NCI-H226 (cell line): ENCODE data around the gene GAB2.

Experiments used
- DNase-seq: peaks from one replicate; pipeline ENCODE4 v3.0.0-alpha.2; 2015

GAB2 gene

GRCh38 chr11:78270971-78271370 is 146.6 kb downstream of the GAB2 start:
- DNase-seq = no peak

GRCh38 chr11:78269806-78270205 is 147.8 kb downstream of the GAB2 start:
- no peak for DNase-seq

DNA sequence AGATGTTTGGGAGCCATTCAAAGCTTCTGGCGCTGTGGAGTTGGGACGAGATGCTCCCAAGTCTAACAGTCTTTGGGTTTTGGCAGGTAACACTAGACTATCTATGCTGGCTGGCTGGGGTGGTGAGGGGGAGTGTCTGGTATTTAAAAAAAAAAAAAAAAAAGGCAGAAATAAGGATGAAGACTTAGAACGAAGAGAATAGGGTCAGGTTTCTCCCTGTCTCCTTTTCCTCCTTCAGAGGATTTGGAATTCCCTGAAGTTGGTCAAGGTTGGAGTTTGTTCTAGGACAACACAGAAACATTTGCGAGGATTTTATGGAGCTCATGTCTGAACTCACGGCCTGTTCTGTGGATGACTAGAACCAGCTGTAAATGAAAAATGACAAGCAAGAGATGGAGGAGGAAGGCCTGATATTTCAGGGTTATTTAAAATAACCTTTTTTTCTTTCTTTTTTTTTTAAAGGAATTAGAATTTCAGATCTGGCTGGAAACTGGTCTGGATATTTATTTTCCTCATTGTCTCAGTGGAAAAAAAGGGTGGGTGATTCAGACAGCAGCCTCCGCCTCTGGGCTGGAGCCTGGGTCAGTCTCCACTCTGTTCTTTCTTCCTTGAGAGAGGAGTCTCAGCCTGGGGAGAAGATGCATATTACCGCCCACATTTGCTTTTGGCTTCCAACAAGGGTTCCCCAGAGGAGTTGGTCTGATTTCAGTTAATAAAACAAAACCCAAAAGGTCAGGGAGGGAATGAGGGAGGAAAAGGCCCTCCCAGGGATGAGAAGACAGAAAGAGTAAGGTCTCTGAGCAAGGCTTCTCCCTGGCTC is 148.8 kb downstream of the GAB2 start:
- no peak for DNase-seq

DNA sequence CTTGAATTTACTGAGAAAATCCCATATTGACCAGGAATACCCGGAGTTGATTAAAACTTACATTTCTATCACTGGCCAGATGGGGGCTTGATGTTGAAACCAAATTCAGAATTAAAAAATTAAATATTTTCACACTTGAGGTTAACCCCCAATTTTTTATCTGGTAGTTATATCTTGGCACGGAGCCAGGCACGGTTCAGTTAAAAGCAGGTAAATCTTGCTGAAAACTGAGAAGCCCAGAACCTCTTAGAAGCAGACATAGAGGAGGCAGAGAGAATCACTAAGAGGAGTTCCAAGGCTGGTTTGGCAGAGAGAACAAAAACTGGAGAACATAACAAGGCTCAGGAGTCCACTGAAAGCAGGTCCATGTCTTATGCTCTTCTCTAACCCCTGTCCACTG is 151.2 kb downstream of the GAB2 start:
- DNase-seq = no peak

GRCh38 chr11:78265326-78265725 is 152.3 kb downstream of the GAB2 start:
- no peak for DNase-seq

- no peak for DNase-seq
Measured at GRCh38 chr11:78262691-78263090, 154.9 kb downstream of the GAB2 start.

DNA sequence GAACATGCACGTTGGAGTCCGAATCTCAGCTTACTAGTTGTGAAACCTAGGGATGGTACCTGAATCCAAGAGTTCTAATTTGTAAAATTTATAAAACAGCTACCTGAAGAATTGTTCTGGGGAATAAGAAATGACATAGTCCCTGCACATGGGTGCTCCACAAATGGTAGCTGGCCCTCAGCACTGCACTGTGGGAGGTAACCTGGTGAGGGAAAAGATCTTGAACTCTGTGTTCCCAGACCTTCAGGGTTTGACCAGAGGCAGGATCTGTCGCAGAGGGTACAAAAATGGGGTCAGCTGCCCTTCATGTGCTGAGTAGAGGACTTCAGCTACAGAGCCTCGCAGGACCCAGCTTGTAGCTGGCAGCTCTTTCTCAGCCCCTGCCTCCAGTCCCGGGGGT is 155.4 kb downstream of the GAB2 start:
- no peak for DNase-seq

- no peak for DNase-seq
Measured at GRCh38 chr11:78261828-78262227, 155.8 kb downstream of the GAB2 start.

DNA sequence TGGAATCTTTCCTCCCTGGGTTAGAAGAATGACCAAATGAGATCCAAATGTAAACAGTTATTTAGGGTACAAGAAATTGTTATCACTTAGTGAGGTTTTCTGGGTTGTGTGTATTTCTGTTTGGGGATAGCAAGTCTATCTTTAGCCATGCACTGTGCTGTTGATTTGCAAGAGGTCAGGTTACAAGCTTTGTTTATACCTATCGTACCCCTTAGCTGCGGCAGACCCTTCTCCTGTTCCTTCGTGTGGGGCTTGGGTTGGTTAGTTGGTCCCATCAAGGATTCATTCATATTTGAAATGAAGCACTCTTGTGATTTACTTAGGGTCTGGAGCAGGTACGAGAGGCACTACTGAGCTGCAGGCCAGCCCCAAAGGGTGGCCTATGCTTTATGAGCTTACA is 156.3 kb downstream of the GAB2 start:
- no peak for DNase-seq

DNA sequence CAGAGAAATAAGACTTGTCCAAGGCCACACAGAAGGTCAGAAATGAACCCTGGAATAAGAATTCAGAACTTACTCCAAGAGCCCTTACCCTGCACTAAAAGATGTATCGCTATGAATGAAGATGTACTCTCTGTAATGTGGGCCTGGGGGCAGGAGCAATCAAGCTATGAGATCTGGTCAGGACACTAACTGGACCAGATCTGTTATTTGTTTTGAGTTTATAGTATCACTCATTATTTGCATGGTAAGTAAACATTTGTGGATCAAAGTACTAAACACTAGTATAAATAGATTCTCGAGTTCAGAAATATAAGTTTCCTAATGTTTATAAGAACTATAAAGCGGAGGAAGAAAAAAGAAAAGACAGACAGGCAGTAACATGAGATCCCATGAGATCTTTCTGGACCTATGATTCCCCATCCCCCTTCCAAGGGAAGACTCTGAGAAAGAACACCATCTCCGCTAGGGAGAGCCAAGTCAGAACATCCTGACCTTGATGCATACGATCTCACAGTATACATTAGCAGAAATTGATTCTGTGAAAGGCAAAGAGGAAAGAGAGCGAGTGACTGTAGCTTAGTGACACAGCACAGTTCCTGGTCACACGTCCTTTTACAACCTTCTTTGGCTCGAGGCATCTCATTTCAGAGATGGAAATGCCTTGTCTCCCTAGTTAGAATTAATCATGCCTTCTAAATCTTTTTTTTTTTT is 157.7 kb downstream of the GAB2 start:
- no peak for DNase-seq

DNA sequence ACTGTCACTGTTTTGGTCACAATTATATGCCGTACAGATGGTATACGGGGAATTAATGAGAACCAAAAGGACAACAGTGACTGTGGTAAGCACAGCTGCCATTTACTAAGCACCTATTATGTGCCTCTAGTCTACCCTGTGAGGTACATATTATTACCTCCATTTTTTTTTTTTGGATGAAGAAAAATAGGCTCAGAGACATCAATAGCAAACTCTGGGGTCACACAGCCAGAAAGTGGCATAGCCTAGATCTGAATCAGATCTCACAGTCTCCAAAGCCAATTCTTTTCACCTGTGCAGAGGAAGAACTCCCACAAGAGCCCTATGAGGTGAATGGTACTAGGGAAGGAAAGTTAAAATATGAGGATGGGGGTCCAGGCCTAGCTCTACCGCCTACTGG is 160.0 kb downstream of the GAB2 start:
- no peak for DNase-seq

DNA sequence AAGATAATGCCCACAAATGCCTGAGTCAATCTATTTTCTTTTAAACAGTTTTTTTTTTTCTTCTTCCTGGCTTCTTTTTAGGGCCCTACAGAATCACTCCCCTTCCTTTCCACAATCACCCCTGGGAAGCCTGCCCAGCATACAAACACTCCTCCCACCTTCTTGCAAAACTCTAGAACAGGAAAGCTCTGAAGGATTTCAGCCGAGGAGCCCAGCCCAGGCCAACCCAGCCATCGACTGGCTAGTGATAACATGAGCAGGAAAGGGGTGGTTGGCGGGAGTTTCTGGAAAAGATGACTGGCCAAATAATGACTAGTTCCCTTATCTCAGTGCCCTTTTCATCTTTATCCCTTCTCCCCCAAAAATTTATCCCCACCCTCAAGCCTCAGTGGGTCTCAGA is 160.7 kb downstream of the GAB2 start:
- peak; percentile 97 for DNase-seq

DNA sequence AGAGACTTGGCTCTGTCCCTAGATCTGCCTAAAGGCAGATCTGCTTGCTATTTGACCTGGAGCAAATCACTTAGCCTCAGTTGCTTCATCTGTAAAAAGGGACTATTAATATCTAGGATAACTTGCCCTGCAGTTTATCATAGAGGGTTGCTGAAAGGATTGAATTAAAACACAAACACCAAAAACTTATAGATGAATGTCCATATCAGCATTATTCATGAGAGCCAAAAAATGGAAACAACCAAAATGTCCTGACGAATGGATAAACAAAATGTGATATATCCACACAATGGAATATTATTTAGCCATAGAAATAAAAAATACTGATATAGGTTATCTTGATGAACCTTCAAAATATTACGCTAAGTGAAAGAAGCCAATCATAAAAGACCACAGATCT is 161.7 kb downstream of the GAB2 start:
- no peak for DNase-seq

DNA sequence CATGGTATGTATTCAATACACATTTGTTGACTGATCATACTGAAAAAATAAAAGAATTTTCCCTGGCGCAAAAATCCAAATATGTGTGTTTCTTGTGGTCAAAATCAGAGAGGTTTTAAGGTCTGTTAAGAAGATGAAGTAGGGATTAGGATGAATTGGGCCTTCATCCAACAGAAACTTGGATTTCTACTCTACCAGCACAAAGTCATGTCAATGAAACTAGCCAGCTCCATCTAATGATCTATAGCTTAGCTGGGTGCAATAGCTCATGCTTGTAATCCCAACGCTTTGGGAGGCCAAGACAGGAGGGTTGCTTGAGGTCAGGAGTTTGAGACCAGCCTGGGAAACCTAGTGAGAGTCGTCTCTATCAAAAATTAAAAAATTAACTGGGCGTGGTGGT is 163.4 kb downstream of the GAB2 start:
- no peak for DNase-seq

- DNase-seq = peak; percentile 44
Measured at GRCh38 chr11:78253797-78254196, 163.8 kb downstream of the GAB2 start.

GRCh38 chr11:78251083-78251775 is 166.4 kb downstream of the GAB2 start:
- peak; percentile 70 for DNase-seq

DNA sequence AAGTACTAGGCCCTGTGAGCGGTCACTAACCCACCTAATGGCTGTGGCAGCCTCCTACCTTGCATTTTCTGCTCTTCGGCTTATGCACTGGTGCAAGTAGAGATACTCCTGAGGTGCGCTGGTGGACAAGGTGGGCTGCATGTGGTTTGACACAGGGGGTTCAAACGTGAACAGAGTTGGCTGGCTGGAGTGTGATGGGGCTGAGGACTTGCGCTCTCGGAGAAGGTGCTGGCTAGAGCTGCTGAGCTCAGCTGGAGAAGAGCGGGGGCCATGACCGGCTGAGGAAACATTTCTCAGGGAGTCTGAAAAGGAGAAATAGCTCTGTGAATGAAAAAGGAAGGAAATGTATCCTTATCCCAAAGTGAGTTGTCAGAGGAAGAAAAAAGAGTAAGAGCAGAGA is 167.5 kb downstream of the GAB2 start:
- no peak for DNase-seq

- no peak for DNase-seq
Measured at GRCh38 chr11:78248903-78249302, 168.7 kb downstream of the GAB2 start.

GRCh38 chr11:78248191-78248590 is 169.4 kb downstream of the GAB2 start:
- no peak for DNase-seq

- DNase-seq = peak; percentile 28
Measured at GRCh38 chr11:78244546-78245255, 172.9 kb downstream of the GAB2 start.

GRCh38 chr11:78244080-78244479 is 173.5 kb downstream of the GAB2 start:
- DNase-seq = no peak

- no peak for DNase-seq
Measured at GRCh38 chr11:78241475-78241874, 176.1 kb downstream of the GAB2 start.

GRCh38 chr11:78239781-78240180 is 177.8 kb downstream of the GAB2 start:
- DNase-seq = no peak
